GM12892 (cell line): ENCODE measurements around the gene ABCA3.

ENCODE experiments used
- POLR2A ChIP-seq: IDR thresholded peaks from 2 replicates; pipeline ENCODE4 v1.6.1; 2011; ENCODE audit warnings: low read depth, low read length, control low read depth
- TAF1 ChIP-seq: IDR thresholded peaks from 2 replicates; pipeline ENCODE4 v1.6.1; 2011; ENCODE audit warnings: low read depth, mild to moderate bottlenecking, control low read depth, low read length, borderline replicate concordance

DNA sequence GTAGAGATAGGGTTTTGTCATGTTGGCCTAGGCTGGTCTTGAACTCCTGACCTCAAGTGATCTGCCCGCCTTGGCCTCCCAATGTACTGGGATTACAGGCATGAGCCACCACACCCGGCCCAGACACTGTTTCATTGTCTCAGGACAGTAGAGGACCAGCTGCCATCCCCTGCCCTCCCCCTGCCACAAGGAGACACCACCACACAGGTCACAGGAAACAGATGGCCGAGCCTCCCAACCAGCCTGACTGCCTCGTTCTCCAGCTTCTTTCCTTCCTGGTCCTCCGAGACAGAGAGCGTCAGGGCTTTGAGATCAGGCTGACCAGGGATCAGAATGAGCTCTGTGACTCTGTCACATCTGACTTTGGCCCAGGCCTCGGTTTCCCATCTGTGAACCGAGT, 51.8 kb downstream of the ABCA3 start:
- TF ChIP-seq TAF1 (no peak), POLR2A (no peak)
